ENCODE data around the gene B4GALT2. TPM values are rescaled to one million over a fixed set of nuclear protein-coding genes. Genes with fewer than 3 reads are reported as not detected.

B4GALT2 gene
- total RNA-seq, 4 donors from 2014 or later = 8.2 to 28.9 (median 22.2) TPM

GRCh38 chr1:43951021-43951985 lies 27.7 kb upstream of the B4GALT2 start:
- no peaks in the 10 kb centered on the region for H3K27me3 ChIP-seq
- H3K27ac ChIP-seq = no peak overlapping the region
- H3K4me1 ChIP-seq = peaks cover 5 to 17% (median 8%) of the 10 kb centered on the region in 4 donors
- peaks cover 0 to 17% (median 0%) of the 10 kb centered on the region in 3 donors for H3K36me3 ChIP-seq
- no peak overlapping the region for H3K4me3 ChIP-seq
- H3K9me3 ChIP-seq = no peaks in the 10 kb centered on the region
- TF ChIP-seq CTCF (IDR thresholded peaks at IDR 0.05) (no peak), POLR2A (IDR thresholded peaks at IDR 0.05) (no peak)
- no peak for DNase-seq

GRCh38 chr1:43952731-43953346 lies 26.2 kb upstream of the B4GALT2 start:
- TF ChIP-seq POLR2A (IDR thresholded peaks at IDR 0.05) = no peak
- no peak for TF ChIP-seq CTCF (IDR thresholded peaks at IDR 0.05)

GRCh38 chr1:43953361-43953760 lies 25.6 kb upstream of the B4GALT2 start:
- H3K4me3 ChIP-seq = no peak overlapping the region
- no peak for TF ChIP-seq CTCF (IDR thresholded peaks at IDR 0.05)
- no peak for TF ChIP-seq POLR2A (IDR thresholded peaks at IDR 0.05)
- no peaks in the 10 kb centered on the region for H3K9me3 ChIP-seq
- H3K27me3 ChIP-seq = no peaks in the 10 kb centered on the region
- no peak overlapping the region for H3K27ac ChIP-seq
- peaks cover 0 to 6% (median 0%) of the 10 kb centered on the region in 4 donors for H3K4me1 ChIP-seq
- H3K36me3 ChIP-seq = peaks cover 0 to 37% (median 0%) of the 10 kb centered on the region in 3 donors
- DNase-seq = no peak

More at GRCh38 chr1:43952731-43953346, 26.2 kb upstream of the B4GALT2 start:
- H3K27me3 ChIP-seq = no peaks in the 10 kb centered on the region
- H3K9me3 ChIP-seq = no peaks in the 10 kb centered on the region
- DNase-seq = no peak
- H3K4me3 ChIP-seq = no peak overlapping the region
- H3K36me3 ChIP-seq = peaks cover 0 to 32% (median 0%) of the 10 kb centered on the region in 3 donors
- H3K4me1 ChIP-seq = peaks cover 0 to 11% (median 2%) of the 10 kb centered on the region in 4 donors
- H3K27ac ChIP-seq = no peak overlapping the region

- DNase-seq = no peak
- no peak overlapping the region for H3K4me3 ChIP-seq
- no peak overlapping the region for H3K27ac ChIP-seq
- H3K9me3 ChIP-seq = no peaks in the 10 kb centered on the region
- no peaks in the 10 kb centered on the region for H3K27me3 ChIP-seq
- H3K4me1 ChIP-seq = no peaks in the 10 kb centered on the region
- peaks cover 0 to 44% (median 0%) of the 10 kb centered on the region in 3 donors for H3K36me3 ChIP-seq
- TF ChIP-seq CTCF (IDR thresholded peaks at IDR 0.05) (no peak), POLR2A (IDR thresholded peaks at IDR 0.05) (no peak)
Measured at GRCh38 chr1:43954036-43954435, 25.0 kb upstream of the B4GALT2 start.

- TF ChIP-seq POLR2A (IDR thresholded peaks at IDR 0.05) (no peak), CTCF (IDR thresholded peaks at IDR 0.05) (no peak)
- H3K4me1 ChIP-seq = no peaks in the 10 kb centered on the region
- no peak overlapping the region for H3K4me3 ChIP-seq
- no peaks in the 10 kb centered on the region for H3K9me3 ChIP-seq
- no peak for DNase-seq
- H3K36me3 ChIP-seq = peaks cover 0 to 45% (median 0%) of the 10 kb centered on the region in 3 donors
- no peak overlapping the region for H3K27ac ChIP-seq
- H3K27me3 ChIP-seq = no peaks in the 10 kb centered on the region
Measured at GRCh38 chr1:43956234-43956633, 22.8 kb upstream of the B4GALT2 start.

Measured in Peyer's patch (tissue), 4 donors.